Chondrocyte (in vitro differentiated cells): ENCODE results near the gene TMEM178A. TPM values are rescaled to one million over a fixed set of nuclear protein-coding genes. Genes with fewer than 3 reads are reported as not detected.

Experiments used
- DNase-seq: peaks from one replicate; pipeline ENCODE4 v3.0.0; 2021; ENCODE audit warnings: mixed read lengths, low spot score
- H3K27ac Mint-ChIP-seq: one replicate; pipeline ENCODE4 v1.8.0; 2021; ENCODE audit warnings: mild to moderate bottlenecking, moderate library complexity, mixed read lengths; ENCODE audit not compliant: unreplicated experiment
- H3K27me3 Mint-ChIP-seq: 2 replicates; pipeline ENCODE4 v1.8.0; 2021; ENCODE audit warnings: low read depth, mixed read lengths
- H3K36me3 Mint-ChIP-seq: 2 replicates; pipeline ENCODE4 v1.8.0; 2021; ENCODE audit warnings: low read depth, mixed read lengths
- H3K4me1 Mint-ChIP-seq: 2 replicates; pipeline ENCODE4 v1.8.0; 2021; ENCODE audit warnings: low read depth, mild to moderate bottlenecking, mixed read lengths
- H3K4me3 Mint-ChIP-seq: one replicate; pipeline ENCODE4 v1.8.0; 2021; ENCODE audit warnings: mild to moderate bottlenecking, moderate library complexity, mixed read lengths; ENCODE audit not compliant: unreplicated experiment
- H3K9me3 Mint-ChIP-seq: 2 replicates; pipeline ENCODE4 v1.8.0; 2021; ENCODE audit warnings: low read depth, mixed read lengths
- CTCF ChIP-seq: fragments of 200-600 bp; sonication (generic); IDR thresholded peaks from 2 replicates; pipeline ENCODE4 v1.5.0; 2021; ENCODE audit warnings: antibody characterized with exemption, mild to moderate bottlenecking, moderate library complexity
- total RNA-seq: library from RNA; stranded (reverse); gene quantifications from 3 replicates; pipeline ENCODE4 v1.2.1, GENCODE V29; 2021

Gene TMEM178A
- total RNA-seq, 1 donor from 2014 or later = 1.3 TPM

DNA sequence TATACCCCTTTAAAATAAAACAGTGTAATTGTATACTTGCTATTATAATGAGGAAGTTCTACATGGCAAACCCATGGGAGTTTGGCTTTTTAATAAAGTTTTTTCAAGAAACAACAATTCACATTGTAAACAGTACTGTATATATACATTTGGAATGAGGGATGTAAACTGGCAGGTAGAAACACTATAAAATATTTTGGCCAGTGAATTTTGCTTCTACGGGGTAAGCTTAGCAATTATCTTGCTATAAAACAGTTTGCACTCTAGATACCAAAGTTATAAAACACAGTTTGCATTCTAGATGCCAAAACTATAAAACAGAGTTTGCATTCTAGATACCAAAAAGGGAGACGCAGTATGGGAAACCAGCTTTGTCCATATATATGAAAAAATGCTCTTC lies 96.7 kb downstream of the TMEM178A start:
- no peak overlapping the region for H3K4me3 Mint-ChIP-seq
- no peak for TF ChIP-seq CTCF
- no peaks in the 10 kb centered on the region for H3K27me3 Mint-ChIP-seq
- H3K27ac Mint-ChIP-seq = no peak overlapping the region
- DNase-seq = no peak
- H3K9me3 Mint-ChIP-seq = no peaks in the 10 kb centered on the region
- peaks cover 39% of the 10 kb centered on the region for H3K36me3 Mint-ChIP-seq
- H3K4me1 Mint-ChIP-seq = peaks cover 10% of the 10 kb centered on the region

Other genes with a start within 250 kb of the TMEM178A start
- 30.9 to 42.9 TPM (median 35.3 TPM) in 3 replicates for gene MAP4K3, start 228.6 kb upstream of the TMEM178A start, total RNA-seq
- gene THUMPD2, start 113.3 kb downstream of the TMEM178A start, total RNA-seq = 7.7 to 13.1 TPM (median 8.2 TPM) in 3 replicates